ENCODE results near the gene MCC. TPM values are rescaled to one million over a fixed set of nuclear protein-coding genes. Genes with fewer than 3 reads are reported as not detected.
"Not testable (repeated sequence)": the region's sequence is repeated elsewhere in the genome, so short reads cannot be mapped to it uniquely, and the experiment has no call there.

The MCC gene
- total RNA-seq, 2 experiments from 2014 or later, result 0.25 TPM; not detected in 1

DNA sequence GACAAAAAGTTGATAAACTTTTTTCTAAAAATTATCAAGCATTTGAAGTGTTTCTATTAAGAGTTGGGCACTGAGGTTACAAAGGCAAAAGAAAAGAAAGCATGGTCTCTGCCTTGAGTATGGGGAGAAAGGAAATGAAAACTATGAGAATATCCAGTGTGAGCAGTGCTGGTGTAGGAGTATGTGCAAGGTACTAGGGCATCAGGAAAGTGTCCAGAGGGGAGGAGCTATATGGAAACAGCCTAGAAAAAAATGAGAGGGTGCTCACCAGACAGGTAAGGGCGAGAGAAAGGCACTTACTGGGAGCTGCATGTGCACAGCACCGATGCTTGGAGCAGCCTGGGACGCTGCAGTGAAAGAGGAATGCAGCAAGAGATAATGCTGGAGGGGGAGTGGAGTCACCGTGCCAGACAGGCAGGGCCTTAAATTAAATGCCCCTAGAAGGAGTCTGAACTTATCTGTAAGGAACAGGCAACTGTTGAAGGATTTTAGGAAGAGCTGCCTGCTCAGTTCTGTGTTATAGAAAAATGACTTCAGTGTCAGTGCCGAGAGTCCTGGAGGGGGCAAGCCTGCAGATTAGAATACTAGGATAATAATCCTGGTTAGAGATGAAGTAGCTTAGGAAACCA lies 14.0 kb downstream of the MCC start:
- Histone ChIP-seq H3K79me2 (ENCODE audit: insufficient read depth, low read depth, low read length) (no peaks in the 10 kb centered on the region), H3K9me3 (ENCODE audit: low read length) (no peaks in the 10 kb centered on the region), H4K20me1 (ENCODE audit: insufficient read depth, low read length) (no peaks in the 10 kb centered on the region), H3K9me2 (ENCODE audit: insufficient read depth, low read length) (no peaks in the 10 kb centered on the region), H3K27ac (ENCODE audit: low read depth, low read length, poor library complexity, severe bottlenecking) (peak overlapping the region; percentile 50), H3K36me3 (ENCODE audit: insufficient read depth, low read length) (no peaks in the 10 kb centered on the region), H2AFZ (ENCODE audit: low read length) (peak overlapping the region; percentile 58), H3K4me3 (ENCODE audit: low read depth, low read length, poor library complexity, severe bottlenecking) (peak overlapping the region; percentile 9), H3K4me2 (ENCODE audit: low read length) (peak overlapping the region; percentile 68), H3K4me1 (ENCODE audit: insufficient read depth, low read length, poor library complexity, severe bottlenecking) (peaks cover 24% of the 10 kb centered on the region)
- BruUV-seq (replicated peaks), result no TSS peak
- ChIA-PET CTCF (ENCODE audit: unreplicated experiment) (interaction anchor here (1.1 kb wide), 2 partner anchors 12 to 33 kb away, joined by 3 to 4 read pairs; no protein-coding TSS in a partner anchor), POLR2A (interaction anchor here (0.5 to 3.6 kb wide), 13 partner anchors 10 to 495 kb away, joined by 3 to 22 read pairs (median 3); no protein-coding TSS in a partner anchor)
- TF ChIP-seq, protein P1, sequence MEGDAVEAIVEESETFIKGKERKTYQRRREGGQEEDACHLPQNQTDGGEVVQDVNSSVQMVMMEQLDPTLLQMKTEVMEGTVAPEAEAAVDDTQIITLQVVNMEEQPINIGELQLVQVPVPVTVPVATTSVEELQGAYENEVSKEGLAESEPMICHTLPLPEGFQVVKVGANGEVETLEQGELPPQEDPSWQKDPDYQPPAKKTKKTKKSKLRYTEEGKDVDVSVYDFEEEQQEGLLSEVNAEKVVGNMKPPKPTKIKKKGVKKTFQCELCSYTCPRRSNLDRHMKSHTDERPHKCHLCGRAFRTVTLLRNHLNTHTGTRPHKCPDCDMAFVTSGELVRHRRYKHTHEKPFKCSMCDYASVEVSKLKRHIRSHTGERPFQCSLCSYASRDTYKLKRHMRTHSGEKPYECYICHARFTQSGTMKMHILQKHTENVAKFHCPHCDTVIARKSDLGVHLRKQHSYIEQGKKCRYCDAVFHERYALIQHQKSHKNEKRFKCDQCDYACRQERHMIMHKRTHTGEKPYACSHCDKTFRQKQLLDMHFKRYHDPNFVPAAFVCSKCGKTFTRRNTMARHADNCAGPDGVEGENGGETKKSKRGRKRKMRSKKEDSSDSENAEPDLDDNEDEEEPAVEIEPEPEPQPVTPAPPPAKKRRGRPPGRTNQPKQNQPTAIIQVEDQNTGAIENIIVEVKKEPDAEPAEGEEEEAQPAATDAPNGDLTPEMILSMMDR (conservative IDR thresholded peaks at IDR 0.05; ENCODE audit: low read length), result no peak
- TF ChIP-seq EZH2phosphoT487 (IDR thresholded peaks at IDR 0.05; ENCODE audit: borderline replicate concordance, low read depth, low read length), result no peak
- peak; percentile 4 for DNase-seq (ENCODE audit: low spot score)
- intact Hi-C loops (cut with micrococcal nuclease; ENCODE audit: unreplicated experiment), result no loop called here

DNA sequence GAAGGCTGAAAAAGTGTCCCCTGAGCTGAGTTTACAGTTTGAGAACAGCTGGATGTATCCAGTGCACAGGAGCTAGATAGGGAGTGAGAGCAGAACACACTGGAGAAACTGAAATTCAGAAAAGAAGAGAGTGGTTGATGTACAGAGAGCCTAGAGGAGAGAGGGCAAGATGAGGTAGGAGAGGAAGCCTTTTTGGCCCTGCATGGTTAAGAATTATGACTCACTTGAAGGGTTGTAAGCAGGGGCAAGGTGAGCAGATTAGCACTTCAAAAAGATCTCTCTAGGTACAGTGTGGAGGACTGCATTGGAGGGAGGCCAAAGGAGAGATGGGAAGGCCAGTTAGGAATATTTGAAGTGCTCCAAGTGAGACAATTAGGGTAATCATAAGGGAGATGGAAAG lies 25.2 kb downstream of the MCC start:
- Histone ChIP-seq H2AFZ (ENCODE audit: low read length) (no peak overlapping the region), H3K79me2 (ENCODE audit: insufficient read depth, low read depth, low read length) (no peaks in the 10 kb centered on the region), H3K27ac (ENCODE audit: low read depth, low read length, poor library complexity, severe bottlenecking) (no peak overlapping the region), H3K36me3 (ENCODE audit: insufficient read depth, low read length) (no peaks in the 10 kb centered on the region), H3K4me3 (ENCODE audit: low read depth, low read length, poor library complexity, severe bottlenecking) (no peak overlapping the region), H3K4me1 (ENCODE audit: insufficient read depth, low read length, poor library complexity, severe bottlenecking) (no peaks in the 10 kb centered on the region), H3K9me2 (ENCODE audit: insufficient read depth, low read length) (no peaks in the 10 kb centered on the region), H3K9me3 (ENCODE audit: low read length) (peaks cover 4% of the 10 kb centered on the region; the same call in 1 of the 2 replicates), H3K4me2 (ENCODE audit: low read length) (no peak overlapping the region), H4K20me1 (ENCODE audit: insufficient read depth, low read length) (no peaks in the 10 kb centered on the region)
- ChIA-PET CTCF (ENCODE audit: unreplicated experiment) (interaction anchor here (0.7 kb wide), 1 partner anchor 11 kb away, joined by 3 read pairs; no protein-coding TSS in a partner anchor), POLR2A (interaction anchor here (0.5 to 4.1 kb wide), 2 partner anchors 12 to 35 kb away, joined by 3 to 22 read pairs; no protein-coding TSS in a partner anchor)
- no peak for DNase-seq (ENCODE audit: low spot score)
- BruUV-seq (replicated peaks), result no TSS peak
- TF ChIP-seq EZH2phosphoT487 (IDR thresholded peaks at IDR 0.05; ENCODE audit: borderline replicate concordance, low read depth, low read length), result no peak
- TF ChIP-seq, protein P1 (conservative IDR thresholded peaks at IDR 0.05; ENCODE audit: low read length), result no peak
- intact Hi-C loops (cut with micrococcal nuclease; ENCODE audit: unreplicated experiment), result no loop called here

DNA sequence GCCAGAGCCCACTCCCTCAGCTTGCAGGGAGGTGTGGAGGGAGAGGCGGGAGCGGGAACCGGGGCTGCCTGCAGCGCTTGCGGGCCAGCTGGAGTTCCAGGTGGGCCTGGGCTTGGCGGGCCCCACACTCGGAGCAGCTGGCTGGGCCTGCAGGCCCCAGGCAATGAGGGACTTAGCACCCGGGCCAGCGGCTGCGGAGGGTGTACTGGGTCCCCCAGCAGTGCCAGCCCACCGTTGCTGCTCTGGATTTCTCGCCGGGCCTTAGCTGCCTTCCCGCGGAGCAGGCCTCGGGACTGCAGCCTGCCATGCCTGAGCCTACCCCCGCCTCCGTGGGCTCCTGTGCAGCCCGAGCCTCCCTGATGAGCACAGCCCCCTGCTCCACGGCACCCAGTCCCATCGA lies 31.1 kb downstream of the MCC start:
- H4K20me1 ChIP-seq (ENCODE audit: insufficient read depth, low read length); POLR2A ChIA-PET; intact Hi-C loops (cut with micrococcal nuclease; ENCODE audit: unreplicated experiment); BruUV-seq (replicated peaks); H3K4me2 ChIP-seq (ENCODE audit: low read length); H3K9me2 ChIP-seq (ENCODE audit: insufficient read depth, low read length); H3K79me2 ChIP-seq (ENCODE audit: insufficient read depth, low read depth, low read length); H3K36me3 ChIP-seq (ENCODE audit: insufficient read depth, low read length); H3K4me3 ChIP-seq (ENCODE audit: low read depth, low read length, poor library complexity, severe bottlenecking); CTCF ChIA-PET (ENCODE audit: unreplicated experiment); H3K27ac ChIP-seq (ENCODE audit: low read depth, low read length, poor library complexity, severe bottlenecking); H3K9me3 ChIP-seq (ENCODE audit: low read length); DNase-seq (ENCODE audit: low spot score); H2AFZ ChIP-seq (ENCODE audit: low read length): not testable (repeated sequence)
- peaks cover 14% of the 10 kb centered on the region for H3K4me1 ChIP-seq (ENCODE audit: insufficient read depth, low read length, poor library complexity, severe bottlenecking)
